HG03558 (cell line): ENCODE data around the gene ZNF648.
"Not testable (repeated sequence)": the region's sequence is repeated elsewhere in the genome, so short reads cannot be mapped to it uniquely, and the experiment has no call there.

Source experiments
- ATAC-seq: cut with Tn5 transposase; IDR thresholded peaks from one replicate; pipeline ENCODE4 v1.9.1; 2021; ENCODE audit warnings: moderate number of reproducible peaks; ENCODE audit not compliant: unreplicated experiment; ENCODE audit errors: extremely low read depth

Gene ZNF648

DNA sequence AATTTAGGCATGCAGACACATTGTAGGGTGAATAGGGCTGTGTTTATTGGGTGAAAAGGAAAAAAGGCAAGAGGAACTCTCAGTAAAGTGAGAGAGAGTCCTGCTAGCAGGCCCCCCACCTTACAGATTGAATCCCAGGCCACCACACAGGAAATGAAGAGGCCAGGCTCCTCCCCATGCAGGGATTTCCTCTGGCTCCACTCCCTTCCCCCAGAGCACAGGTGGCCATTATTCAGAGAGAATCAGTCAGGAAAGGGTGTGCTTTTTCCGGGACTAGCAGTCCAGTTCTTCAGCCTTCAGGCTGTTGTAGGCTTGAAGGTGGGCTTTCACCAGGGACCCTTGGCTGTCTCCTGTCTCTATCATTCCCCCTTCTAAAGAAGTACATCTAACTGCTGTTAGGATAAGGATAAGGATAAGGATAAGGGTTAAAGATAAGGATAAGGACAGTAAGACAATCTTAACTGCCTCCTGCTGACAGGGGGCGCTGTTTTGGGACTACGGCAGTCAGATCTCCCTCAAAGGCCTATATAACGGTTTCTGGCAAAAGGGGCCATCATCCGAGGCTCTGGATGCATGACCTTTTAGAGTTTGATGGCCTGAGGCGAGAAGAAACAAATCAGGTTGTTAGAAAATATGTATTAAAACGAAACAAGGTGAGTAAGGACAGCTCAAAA is 26.3 kb downstream of the ZNF648 start:
- ATAC-seq: no peak

- ATAC-seq: no peak
These were observed 29.3 kb downstream of the ZNF648 start for GRCh38 chr1:182032251-182032650.

DNA sequence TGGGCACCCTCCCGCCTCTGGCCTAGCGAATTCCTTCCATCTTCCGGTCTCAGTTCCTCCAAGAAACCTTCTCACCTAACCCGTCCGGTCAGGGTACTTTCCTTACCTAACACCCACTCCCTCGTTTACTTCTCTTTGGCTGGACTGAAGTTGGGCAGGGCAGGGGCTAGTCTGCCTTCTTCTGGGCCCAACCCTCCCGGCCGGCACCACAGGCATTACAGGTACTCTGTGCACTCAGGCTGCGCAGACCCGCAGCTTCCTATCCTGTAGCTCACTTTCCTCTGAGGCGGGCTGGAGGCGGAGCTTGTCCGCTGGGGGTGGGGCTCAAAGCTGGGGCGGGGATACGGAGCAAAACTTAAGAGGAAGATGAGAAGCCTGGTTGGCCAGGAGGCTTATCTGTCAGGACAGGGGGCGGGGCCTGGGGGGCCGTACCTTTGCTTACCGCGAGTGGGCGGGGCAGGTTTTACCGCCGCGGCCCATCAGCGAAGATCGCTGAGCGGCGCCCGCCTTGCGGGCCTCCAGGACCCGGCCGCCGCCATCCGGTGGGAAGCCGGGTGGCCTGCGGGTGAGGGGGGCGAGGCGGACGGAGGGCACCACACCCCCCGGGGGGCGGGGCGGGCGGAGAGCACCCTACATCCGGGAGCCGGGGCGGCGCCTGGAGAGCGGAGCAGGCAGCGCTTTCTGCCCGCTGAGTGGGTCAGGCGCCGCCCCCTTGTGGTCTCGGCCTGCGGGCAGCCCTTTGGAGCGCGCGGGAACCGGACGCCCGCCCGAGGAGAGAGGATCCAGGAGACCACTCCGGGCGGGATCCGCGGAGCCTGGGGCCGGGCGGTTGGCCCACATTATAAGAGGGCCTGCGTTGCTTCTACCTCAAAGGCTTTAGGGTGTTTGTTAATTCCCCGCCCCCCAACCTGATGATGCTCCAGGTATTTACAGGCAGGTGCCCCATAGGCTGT is 31.9 kb downstream of the ZNF648 start:
- ATAC-seq: peak; percentile 73

GRCh38 chr1:182029002-182029378 is 32.5 kb downstream of the ZNF648 start:
- ATAC-seq: no peak

DNA sequence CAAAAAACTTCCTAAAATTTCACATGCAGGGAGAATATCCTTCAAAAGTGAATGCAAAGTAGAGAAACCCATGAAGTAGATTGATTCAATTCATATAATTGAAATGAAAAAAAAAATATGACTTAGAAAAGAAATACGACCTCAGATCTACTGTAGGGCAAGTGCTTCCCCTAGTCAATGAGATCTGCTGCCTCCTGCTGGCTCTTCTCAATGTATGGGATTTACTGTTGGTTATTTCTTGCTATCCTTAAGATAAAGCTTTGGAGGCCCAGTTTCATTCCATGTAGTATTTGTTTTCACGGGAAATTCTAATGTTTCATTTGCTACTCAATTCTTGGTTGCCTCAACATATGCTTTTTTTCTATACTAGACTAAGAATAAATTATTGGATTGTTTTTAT is 46.2 kb downstream of the ZNF648 start:
- ATAC-seq: no peak

DNA sequence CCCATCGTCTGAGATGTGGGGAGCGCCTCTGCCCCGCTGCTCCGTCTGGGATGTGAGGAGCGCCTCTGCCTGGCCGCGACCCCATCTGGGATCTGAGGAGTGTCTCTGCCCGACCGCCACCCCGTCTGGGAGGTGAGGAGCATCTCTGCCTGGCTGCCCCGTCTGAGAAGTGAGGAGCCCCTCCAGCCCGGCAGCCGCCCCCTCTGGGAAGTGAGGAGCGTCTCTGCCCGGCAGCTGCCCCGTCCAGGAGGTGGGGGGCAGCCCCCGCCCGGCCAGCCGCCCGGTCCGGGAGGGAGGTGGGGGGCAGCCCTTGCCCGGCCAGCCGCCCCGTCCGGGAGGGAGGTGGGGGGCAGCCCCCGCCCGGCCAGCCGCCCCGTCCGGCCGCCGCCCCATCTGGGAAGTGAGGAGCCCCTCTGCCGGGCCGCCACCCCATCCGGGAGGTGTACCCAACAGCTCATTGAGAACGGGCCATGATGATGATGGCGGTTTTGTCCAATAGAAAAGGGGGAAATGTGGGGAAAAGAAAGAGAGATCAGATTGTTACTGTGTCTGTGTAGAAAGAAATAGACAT is 50.6 kb downstream of the ZNF648 start:
- not testable (repeated sequence) for ATAC-seq

- not testable (repeated sequence) for ATAC-seq
These were observed 56.1 kb downstream of the ZNF648 start for GRCh38 chr1:182005398-182005797.

DNA sequence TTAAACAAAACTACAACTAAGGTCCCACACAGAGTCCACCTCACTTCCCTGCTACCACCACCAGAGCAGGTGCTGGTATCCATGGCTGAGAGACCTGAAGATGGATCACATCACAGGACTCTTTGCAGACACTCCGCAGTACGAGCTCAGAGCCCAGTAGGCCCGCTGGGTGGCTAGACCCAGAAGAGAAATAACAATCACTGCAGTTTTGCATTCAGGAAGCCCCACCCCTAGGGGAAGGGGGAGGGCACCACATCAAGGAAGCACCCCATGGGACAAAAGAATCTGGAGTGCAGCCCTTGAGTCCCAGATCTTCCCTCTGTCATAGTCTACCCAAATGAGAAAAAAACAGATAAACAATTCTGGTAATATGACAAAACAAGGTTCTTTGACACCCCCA is 56.9 kb downstream of the ZNF648 start:
- no peak for ATAC-seq
